ENCODE results near the gene SLCO4A1. TPM values are rescaled to one million over a fixed set of nuclear protein-coding genes. Genes with fewer than 3 reads are reported as not detected.

SLCO4A1 gene
- total RNA-seq, 1 donor from 2014 or later: 1.4 TPM

- no peak for DNase-seq (ENCODE audit: low spot score)
- H3K4me3 Mint-ChIP-seq (ENCODE audit: unreplicated experiment): no peak overlapping the region
- peaks cover 3% of the 10 kb centered on the region for H3K4me1 Mint-ChIP-seq (ENCODE audit: unreplicated experiment)
- no peaks in the 10 kb centered on the region for H3K36me3 Mint-ChIP-seq (ENCODE audit: low read depth, unreplicated experiment)
- TF ChIP-seq, protein P1, sequence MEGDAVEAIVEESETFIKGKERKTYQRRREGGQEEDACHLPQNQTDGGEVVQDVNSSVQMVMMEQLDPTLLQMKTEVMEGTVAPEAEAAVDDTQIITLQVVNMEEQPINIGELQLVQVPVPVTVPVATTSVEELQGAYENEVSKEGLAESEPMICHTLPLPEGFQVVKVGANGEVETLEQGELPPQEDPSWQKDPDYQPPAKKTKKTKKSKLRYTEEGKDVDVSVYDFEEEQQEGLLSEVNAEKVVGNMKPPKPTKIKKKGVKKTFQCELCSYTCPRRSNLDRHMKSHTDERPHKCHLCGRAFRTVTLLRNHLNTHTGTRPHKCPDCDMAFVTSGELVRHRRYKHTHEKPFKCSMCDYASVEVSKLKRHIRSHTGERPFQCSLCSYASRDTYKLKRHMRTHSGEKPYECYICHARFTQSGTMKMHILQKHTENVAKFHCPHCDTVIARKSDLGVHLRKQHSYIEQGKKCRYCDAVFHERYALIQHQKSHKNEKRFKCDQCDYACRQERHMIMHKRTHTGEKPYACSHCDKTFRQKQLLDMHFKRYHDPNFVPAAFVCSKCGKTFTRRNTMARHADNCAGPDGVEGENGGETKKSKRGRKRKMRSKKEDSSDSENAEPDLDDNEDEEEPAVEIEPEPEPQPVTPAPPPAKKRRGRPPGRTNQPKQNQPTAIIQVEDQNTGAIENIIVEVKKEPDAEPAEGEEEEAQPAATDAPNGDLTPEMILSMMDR (IDR thresholded peaks at IDR 0.05; ENCODE audit: unreplicated experiment): no peak
- peaks cover 3% of the 10 kb centered on the region for H3K27me3 Mint-ChIP-seq (ENCODE audit: unreplicated experiment)
- H3K27ac Mint-ChIP-seq (ENCODE audit: unreplicated experiment): no peak overlapping the region
- no peaks in the 10 kb centered on the region for H3K9me3 Mint-ChIP-seq (ENCODE audit: unreplicated experiment)
Measured at GRCh38 chr20:62603021-62603906, 39.0 kb upstream of the SLCO4A1 start.

GRCh38 chr20:62603907-62604785, 38.2 kb upstream of the SLCO4A1 start:
- Mint-ChIP-seq H3K27ac (ENCODE audit: unreplicated experiment) (no peak overlapping the region), H3K9me3 (ENCODE audit: unreplicated experiment) (no peaks in the 10 kb centered on the region), H3K36me3 (ENCODE audit: low read depth, unreplicated experiment) (no peaks in the 10 kb centered on the region), H3K27me3 (ENCODE audit: unreplicated experiment) (peaks cover 5% of the 10 kb centered on the region), H3K4me3 (ENCODE audit: unreplicated experiment) (no peak overlapping the region), H3K4me1 (ENCODE audit: unreplicated experiment) (peaks cover 3% of the 10 kb centered on the region)
- TF ChIP-seq, protein P1 (IDR thresholded peaks at IDR 0.05; ENCODE audit: unreplicated experiment): no peak
- no peak for DNase-seq (ENCODE audit: low spot score)

GRCh38 chr20:62604796-62605195, 37.5 kb upstream of the SLCO4A1 start:
- Mint-ChIP-seq H3K27me3 (ENCODE audit: unreplicated experiment) (peaks cover 7% of the 10 kb centered on the region), H3K9me3 (ENCODE audit: unreplicated experiment) (no peaks in the 10 kb centered on the region), H3K36me3 (ENCODE audit: low read depth, unreplicated experiment) (no peaks in the 10 kb centered on the region)

GRCh38 chr20:62605236-62605943, 36.9 kb upstream of the SLCO4A1 start:
- no peaks in the 10 kb centered on the region for H3K36me3 Mint-ChIP-seq (ENCODE audit: low read depth, unreplicated experiment)
- TF ChIP-seq, protein P1 (IDR thresholded peaks at IDR 0.05; ENCODE audit: unreplicated experiment): no peak
- peaks cover 6% of the 10 kb centered on the region for H3K27me3 Mint-ChIP-seq (ENCODE audit: unreplicated experiment)
- DNase-seq (ENCODE audit: low spot score): no peak
- H3K27ac Mint-ChIP-seq (ENCODE audit: unreplicated experiment): no peak overlapping the region
- no peaks in the 10 kb centered on the region for H3K9me3 Mint-ChIP-seq (ENCODE audit: unreplicated experiment)
- H3K4me1 Mint-ChIP-seq (ENCODE audit: unreplicated experiment): peaks cover 3% of the 10 kb centered on the region
- H3K4me3 Mint-ChIP-seq (ENCODE audit: unreplicated experiment): no peak overlapping the region

More at GRCh38 chr20:62604796-62605195, 37.5 kb upstream of the SLCO4A1 start:
- no peak for DNase-seq (ENCODE audit: low spot score)
- Mint-ChIP-seq H3K4me1 (ENCODE audit: unreplicated experiment) (peaks cover 3% of the 10 kb centered on the region), H3K4me3 (ENCODE audit: unreplicated experiment) (no peak overlapping the region), H3K27ac (ENCODE audit: unreplicated experiment) (no peak overlapping the region)
- TF ChIP-seq, protein P1 (IDR thresholded peaks at IDR 0.05; ENCODE audit: unreplicated experiment): no peak

Data from endothelial cell (in vitro differentiated cells).